ENCODE results near the gene SLC17A2.

SLC17A2 gene, protein sequence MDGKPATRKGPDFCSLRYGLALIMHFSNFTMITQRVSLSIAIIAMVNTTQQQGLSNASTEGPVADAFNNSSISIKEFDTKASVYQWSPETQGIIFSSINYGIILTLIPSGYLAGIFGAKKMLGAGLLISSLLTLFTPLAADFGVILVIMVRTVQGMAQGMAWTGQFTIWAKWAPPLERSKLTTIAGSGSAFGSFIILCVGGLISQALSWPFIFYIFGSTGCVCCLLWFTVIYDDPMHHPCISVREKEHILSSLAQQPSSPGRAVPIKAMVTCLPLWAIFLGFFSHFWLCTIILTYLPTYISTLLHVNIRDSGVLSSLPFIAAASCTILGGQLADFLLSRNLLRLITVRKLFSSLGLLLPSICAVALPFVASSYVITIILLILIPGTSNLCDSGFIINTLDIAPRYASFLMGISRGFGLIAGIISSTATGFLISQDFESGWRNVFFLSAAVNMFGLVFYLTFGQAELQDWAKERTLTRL

DNA sequence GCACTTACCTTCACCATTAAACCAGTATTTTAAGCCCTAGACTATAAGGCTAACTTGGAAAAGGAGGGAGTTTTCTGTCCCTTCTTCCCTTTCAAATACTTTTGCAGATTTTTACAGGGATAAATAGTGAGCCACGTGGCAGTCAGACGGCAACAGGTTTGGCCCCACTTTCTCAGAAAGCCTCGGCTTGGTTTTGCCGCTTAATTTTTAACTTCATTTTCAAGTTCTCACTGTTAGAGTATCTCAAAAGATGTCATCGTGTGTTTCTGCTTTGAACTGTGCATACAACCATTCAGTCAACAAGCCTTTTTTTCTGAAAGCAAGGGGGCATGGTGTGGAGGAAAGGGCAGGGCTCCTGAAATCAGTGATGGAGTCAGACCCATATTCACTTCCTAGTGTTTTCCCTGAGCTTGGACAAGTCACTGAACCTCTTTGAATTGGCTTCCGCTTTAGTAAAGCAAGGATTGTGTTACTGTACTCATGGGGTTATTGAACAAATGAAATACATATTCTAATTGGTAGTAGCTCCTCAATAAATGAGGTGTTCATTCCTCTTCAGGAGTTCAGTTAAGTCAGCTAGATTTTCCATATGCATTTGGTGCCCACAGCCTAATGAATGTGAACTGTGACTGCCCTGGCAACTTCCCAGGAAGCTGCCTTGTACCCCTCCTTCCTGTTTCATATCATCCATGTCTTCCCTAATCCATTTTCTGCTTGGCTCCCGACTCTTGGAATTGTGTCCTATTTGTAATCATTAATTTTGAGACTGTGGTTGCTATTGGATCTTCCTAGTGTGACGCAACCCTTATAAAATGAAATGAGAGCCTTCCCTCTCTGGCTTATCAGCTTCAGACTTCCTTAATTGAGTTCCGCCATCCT, at the start of gene SLC17A2:
Gene SLC17A2, minus strand, starts transcription at position 160 of the 879 bp plus-strand sequence. CDS start 4,895 bp downstream, outside the sequence.
- peak within 1 kb of the TSS; percentile 94 for H3K27ac ChIP-seq
- no peak for TF ChIP-seq CTCF (conservative IDR thresholded peaks at IDR 0.05)

DNA sequence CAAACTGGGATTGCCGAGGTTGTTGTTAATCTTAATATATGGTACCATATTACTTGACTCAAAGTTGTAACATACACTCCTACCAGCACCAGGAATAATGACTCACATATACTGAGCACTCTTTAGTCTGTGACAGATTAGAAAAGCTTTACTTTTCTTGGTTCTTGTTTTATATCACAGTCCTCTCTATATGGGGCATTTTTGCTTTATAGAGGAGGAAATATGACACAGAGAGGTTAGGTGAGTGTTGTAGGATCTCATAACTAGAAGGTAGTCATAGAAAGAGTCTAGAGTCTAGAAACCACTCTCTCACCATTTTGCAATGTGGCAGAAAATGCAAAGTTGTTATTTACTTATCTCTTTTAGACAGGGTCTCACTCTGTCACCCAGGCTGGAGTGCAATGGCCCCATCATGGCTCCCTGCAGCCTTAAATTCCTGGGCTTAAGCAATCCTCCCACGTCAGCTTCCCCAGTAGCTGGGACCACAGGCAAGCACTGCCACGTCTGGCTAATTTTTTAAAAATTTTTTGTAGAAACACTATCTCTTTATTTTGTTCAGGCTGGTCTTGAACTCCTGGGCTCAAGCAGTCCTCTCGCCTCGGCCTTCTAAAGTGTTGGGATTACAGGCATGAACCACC, 45.6 kb upstream of the SLC17A2 start:
- no peak overlapping the region for H3K27ac ChIP-seq
- TF ChIP-seq CTCF (conservative IDR thresholded peaks at IDR 0.05), result no peak

GRCh38 chr6:25973923-25974555, 43.5 kb upstream of the SLC17A2 start:
- H3K27ac ChIP-seq, result no peak overlapping the region
- no peak for TF ChIP-seq CTCF (conservative IDR thresholded peaks at IDR 0.05)

GRCh38 chr6:25972902-25973301, 42.4 kb upstream of the SLC17A2 start:
- peak overlapping the region; percentile 65 for H3K27ac ChIP-seq
- TF ChIP-seq CTCF (conservative IDR thresholded peaks at IDR 0.05), result no peak

- H3K27ac ChIP-seq, result peak overlapping the region; percentile 65
- TF ChIP-seq CTCF (conservative IDR thresholded peaks at IDR 0.05), result no peak
These were observed 41.6 kb upstream of the SLC17A2 start for GRCh38 chr6:25972128-25972527.

DNA sequence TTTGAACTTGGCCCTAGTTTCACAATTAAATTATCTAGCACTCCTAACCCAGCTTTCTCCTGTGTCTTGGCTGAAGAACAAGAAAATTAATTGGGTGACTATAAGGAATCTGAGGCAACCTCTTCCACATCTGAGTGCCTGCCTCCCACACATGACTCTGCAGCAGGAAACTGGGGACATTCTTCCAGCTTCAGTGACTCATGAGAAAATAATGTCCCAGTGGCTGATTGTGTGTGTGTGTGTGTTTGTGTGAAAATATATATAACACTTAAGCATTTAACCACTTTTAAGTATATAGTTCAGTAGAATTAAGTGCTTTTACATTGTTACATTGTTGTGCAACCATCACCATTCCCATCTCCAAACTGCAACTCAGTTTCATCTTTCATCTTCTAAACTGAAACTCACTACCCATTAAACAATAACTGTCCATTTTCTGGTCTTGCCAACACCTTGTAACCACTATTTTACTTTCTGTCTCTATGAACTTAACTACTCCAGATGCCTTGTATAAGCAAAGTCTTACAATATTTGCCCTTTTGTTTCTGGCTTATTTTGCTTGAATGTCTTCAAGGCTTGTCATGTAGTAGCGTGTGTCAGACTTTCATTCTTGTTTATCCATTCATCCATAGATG, 40.8 kb upstream of the SLC17A2 start:
- peak overlapping the region; percentile 65 for H3K27ac ChIP-seq
- no peak for TF ChIP-seq CTCF (conservative IDR thresholded peaks at IDR 0.05)

Measured in VCaP (cell line).